Right hindlimb (tissue), 1 donor: ENCODE measurements around the gene CHIC1.
"Not testable (repeated sequence)": the region's sequence is repeated elsewhere in the genome, so short reads cannot be mapped to it uniquely, and the experiment has no call there.

ENCODE experiments used
- DNase-seq: peaks from one replicate; pipeline ENCODE4 v3.0.0-alpha.2; 2018

CHIC1 gene

DNA sequence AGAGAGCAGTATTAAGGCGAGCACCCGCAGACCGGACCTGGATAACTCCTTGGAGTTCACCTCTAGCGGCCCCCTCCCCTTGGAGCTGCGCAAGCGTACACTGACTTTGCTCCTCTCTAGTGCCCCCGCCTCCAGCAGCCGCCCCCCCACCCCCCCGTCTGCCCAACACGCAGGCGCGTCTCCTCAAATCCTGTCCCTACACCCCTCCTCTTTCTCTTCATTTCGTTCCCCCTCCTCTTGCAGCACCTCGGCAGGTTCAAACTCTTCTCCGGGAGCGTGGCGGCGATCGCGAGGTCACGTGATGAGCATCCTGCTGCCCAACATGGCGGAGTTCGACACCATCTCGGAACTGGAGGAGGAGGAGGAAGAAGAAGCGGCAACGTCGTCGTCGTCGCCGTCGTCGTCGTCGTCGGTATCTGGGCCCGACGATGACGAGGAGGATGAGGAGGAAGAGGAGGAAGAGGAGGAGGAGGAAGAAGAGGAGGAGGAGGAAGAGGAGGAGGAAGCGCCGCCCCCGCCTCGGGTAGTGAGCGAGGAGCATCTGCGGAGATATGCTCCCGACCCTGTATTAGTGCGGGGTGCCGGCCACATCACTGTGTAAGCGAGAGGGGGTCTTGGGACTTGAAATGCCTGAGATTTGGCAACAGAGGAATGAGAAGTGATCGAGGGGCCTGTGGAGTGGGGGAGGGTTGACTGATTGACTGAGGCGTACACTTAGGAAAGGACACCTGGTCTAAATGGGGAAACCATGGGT is at the start of gene CHIC1:
CHIC1 (plus strand) TSS at position 214 of the 754 bp plus-strand sequence; CDS start at position 302, 88 bp downstream.
- DNase-seq: peak; percentile 85

GRCh38 chrX:73522823-73523222 is 40.2 kb upstream of the CHIC1 start:
- DNase-seq: not testable (repeated sequence)

- no peak for DNase-seq
Observed at GRCh38 chrX:73524906-73525305, 38.1 kb upstream of the CHIC1 start.

DNA sequence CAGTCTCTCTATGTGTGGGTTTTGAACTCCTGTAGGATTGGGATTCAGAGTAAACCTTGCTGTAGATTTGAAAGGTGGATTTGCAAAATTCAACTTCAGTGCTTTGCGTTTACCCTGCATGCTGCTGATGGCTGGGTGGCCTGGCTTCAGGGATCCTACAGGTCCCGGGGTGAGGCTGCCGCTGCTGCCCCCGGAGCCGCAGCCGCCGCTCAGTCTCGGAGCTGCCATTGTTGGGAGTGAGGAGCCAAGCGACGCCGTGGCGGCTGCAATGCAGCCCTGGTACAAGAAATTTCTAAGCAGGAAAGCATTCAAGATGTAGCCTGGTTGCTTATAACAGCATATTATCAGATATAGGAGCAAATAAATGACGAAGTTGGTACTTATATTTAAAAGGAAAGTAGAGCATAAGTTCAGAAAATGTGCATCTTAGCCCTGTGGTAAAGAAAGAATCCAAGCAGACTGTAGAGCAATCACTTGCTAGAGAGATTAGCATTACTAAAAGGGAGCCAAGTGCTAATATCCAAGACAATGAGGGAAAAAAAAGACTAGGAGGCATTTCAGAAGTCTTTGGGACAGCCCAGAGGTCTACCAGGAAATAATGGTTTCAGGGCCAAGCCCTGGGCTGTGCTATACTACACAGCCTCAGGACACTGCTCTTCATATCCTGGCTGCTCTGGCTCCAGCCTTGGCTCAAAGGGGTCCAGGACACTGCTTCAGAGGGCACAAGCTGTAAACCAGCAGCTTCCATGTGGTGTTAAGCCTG is 36.9 kb upstream of the CHIC1 start:
- DNase-seq: no peak

GRCh38 chrX:73531655-73532054 is 31.3 kb upstream of the CHIC1 start:
- DNase-seq: not testable (repeated sequence)

DNA sequence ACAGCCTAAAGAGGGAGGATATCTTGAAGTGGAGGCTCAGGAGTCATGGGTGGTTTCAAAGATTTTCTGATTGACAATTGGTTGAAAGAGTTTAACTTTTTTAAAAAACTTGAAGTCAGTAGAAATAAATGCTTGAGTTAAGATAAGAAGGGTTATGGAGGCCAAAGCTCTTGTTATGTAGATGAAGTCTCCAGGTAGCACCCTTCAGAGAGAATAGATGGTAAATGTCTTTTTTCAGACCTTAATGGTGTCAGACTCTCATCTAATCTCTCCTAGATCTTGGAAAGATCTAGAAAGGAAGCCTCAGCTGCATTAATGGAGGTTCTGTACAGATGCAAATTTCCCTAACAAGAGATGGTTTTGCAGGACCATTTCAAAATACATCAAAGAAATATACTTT is 6.8 kb upstream of the CHIC1 start:
- no peak for DNase-seq

DNA sequence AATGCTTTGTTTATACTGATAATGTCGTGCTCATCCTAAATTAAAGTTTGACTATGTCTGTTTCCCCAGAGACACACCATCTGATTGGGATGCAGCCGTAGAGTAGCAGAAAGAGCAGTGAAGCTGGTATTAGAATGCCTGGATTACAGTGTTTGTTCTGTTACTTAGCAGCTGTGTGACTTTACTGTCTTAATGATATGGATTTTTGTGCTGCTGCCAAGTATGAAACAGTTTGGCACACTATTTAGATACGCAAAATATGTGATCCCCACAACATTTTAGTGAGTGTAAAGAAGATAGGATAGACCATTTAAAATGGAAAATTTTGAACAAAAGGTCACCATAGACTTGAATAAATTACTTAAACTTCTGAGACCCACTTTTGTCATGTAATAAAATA is 1.2 kb upstream of the CHIC1 start:
- no peak for DNase-seq

GRCh38 chrX:73562458-73562857 is 539 bp upstream of the CHIC1 start:
- no peak for DNase-seq

DNA sequence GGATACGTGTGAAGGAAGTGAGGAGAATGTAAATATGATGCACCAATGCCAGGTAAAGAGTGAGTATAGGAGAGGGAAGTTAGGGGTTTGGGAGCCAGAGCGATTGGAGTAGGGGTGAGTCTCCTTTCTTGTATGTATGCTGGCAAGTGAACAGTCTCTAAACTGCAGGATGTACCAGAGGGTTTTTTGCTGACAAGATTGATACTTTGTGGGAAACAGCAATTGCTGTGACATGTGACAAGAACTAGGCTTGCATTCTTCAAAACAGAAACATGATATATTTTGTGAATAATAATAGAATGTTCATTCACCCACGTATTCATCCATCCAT is 706 bp downstream of the CHIC1 start:
- no peak for DNase-seq

DNA sequence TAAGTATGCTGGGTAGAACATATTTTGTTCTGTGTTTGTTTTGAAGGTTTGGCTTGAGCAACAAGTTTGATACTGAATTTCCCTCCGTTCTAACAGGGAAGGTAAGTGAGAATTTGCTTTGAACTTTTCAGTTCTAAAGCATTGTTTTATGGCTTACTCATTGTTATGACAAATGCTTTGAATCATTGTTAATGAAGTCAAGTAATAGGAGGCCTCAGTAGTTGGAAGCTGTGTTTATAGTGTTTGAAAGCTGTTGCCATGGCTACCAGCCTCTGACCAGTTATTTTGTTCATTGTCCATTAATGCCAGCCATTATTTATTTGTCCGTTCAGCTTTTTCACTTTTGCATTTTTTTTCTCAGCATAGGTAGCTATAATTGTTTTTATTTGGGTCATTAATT is 14.4 kb downstream of the CHIC1 start:
- DNase-seq: no peak

- DNase-seq: no peak
Observed at GRCh38 chrX:73581002-73581628, 18.1 kb downstream of the CHIC1 start.

DNA sequence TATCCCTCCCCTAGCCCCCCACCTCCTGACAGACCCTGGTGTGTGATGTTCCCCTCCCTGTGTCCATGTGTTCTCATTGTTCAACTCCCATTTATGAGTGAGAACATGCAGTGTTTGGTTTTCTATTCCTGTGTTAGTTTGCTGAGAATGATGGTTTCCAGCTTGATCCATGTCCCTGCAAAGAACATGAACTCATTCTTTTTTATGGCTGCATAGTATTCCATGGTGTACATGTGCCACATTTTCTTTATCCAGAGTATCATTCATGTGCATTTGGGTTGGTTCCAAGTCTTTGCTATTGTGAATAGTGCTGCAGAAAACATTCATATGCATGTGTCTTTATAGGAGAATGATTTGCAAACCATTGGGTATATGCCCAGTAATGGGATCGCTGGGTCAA is 34.8 kb downstream of the CHIC1 start:
- DNase-seq: not testable (repeated sequence)

GRCh38 chrX:73615022-73615421 is 52.0 kb downstream of the CHIC1 start:
- DNase-seq: no peak

GRCh38 chrX:73641669-73642068 is 78.7 kb downstream of the CHIC1 start:
- not testable (repeated sequence) for DNase-seq

- DNase-seq: no peak
Observed at GRCh38 chrX:73647212-73647611, 84.2 kb downstream of the CHIC1 start.

GRCh38 chrX:73647632-73648322 is 84.8 kb downstream of the CHIC1 start:
- DNase-seq: no peak

GRCh38 chrX:73661322-73661721 is 98.3 kb downstream of the CHIC1 start:
- not testable (repeated sequence) for DNase-seq

DNA sequence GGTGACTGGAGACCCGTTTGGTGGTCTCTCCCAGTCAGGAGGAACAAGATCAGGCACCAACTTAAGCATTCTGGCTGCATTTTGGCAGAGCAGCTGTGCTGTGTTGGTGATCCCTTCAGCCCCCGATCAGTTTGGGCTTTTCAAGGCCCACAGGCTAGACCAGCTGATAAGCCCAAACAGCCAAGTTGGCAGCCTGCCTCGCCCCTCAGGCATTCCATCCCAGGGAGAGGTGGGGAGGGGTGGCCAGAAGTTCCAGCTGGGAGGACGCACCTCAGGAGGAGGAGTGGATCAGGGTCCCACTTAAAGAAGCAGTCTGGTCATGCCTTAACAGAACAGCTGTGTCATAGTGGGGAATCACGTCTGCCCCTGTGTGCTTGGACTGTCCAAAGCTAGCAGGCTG is 105.8 kb downstream of the CHIC1 start:
- DNase-seq: no peak

DNA sequence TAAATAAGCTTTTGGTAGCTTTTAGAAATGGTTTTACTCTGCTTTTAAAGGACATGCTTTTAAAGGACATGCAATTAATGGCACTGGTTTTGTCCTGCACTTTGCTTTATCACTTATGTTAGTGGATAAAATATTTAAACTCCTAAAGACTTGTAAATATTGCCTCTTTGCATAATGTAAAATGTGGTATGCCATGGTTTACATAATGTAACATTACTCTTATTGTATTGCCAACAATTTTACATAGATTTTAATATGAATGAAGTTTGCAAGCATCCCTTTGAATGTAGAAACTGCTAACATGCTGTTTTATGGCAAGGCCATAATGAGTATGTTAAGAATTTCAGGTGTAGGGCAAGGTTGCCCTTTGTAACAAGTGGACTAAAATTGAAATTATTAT is 118.4 kb downstream of the CHIC1 start:
- DNase-seq: no peak

DNA sequence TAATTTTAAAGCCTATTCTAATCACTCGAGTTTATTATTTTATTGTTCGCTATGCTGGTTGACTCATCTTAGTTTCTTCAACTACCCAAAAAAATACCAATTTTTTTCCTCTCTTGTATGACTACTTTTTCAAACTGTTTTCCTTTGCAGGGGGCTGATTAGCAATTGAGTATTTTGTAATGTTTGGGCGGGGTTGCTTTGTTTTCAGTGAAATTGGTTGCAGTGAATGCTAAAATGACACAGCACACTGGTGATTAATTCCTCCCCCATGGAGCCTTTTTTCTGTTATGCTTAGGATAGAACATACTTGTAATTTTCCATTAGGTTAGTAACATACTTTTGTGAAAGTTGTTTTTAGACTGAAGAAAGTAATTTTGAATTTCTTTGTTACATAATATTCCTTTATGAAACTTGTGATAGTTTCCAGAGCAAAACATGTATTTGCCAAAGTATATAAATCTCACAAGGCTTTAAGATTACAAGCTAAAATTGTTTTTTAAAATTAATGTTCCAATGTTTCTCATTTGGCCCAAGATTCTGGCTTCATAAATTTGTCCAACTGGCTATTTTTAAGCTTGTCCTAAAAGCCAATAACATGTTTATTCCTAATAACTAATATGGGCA is 120.4 kb downstream of the CHIC1 start:
- no peak for DNase-seq

GRCh38 chrX:73707014-73707413 is 144.0 kb downstream of the CHIC1 start:
- not testable (repeated sequence) for DNase-seq

GRCh38 chrX:73728602-73729001 is 165.6 kb downstream of the CHIC1 start:
- DNase-seq: no peak
